ENCODE measurements around the gene STAC. TPM values are rescaled to one million over a fixed set of nuclear protein-coding genes. Genes with fewer than 3 reads are reported as not detected.
"Not testable (repeated sequence)": the region's sequence is repeated elsewhere in the genome, so short reads cannot be mapped to it uniquely, and the experiment has no call there.

Gene STAC
- total RNA-seq, 1 donor from 2014 or later = 3.9 TPM

- Histone ChIP-seq H3K27ac (no peak overlapping the region), H3K9me3 (no peaks in the 10 kb centered on the region), H3K27me3 (no peaks in the 10 kb centered on the region), H3K4me3 (no peak overlapping the region), H3K4me1 (no peaks in the 10 kb centered on the region), H3K36me3 (no peaks in the 10 kb centered on the region)
- TF ChIP-seq POLR2A (IDR thresholded peaks at IDR 0.05) (no peak), CTCF (IDR thresholded peaks at IDR 0.05) (no peak), POLR2AphosphoS5 (IDR thresholded peaks at IDR 0.05; ENCODE audit: insufficient read depth in 1 of 2, low read depth in 1 of 2) (no peak)
- DNase-seq (ENCODE audit: extremely low spot score in 2 of 2) = no peak
- intact Hi-C loops (cut with DNase I) = no loop called here
Measured at GRCh38 chr3:36451816-36452215, 71.5 kb downstream of the STAC start.

- H3K27me3 ChIP-seq; H3K9me3 ChIP-seq; intact Hi-C loops (cut with DNase I); H3K4me1 ChIP-seq; H3K27ac ChIP-seq; H3K36me3 ChIP-seq; DNase-seq (ENCODE audit: extremely low spot score in 2 of 2); H3K4me3 ChIP-seq: not testable (repeated sequence)
Measured at GRCh38 chr3:36453213-36453612, 72.9 kb downstream of the STAC start.

- H3K9me3 ChIP-seq; H3K27me3 ChIP-seq; H3K4me1 ChIP-seq; H3K27ac ChIP-seq; H3K36me3 ChIP-seq; H3K4me3 ChIP-seq; DNase-seq (ENCODE audit: extremely low spot score in 2 of 2); intact Hi-C loops (cut with DNase I): not testable (repeated sequence)
Measured at GRCh38 chr3:36453896-36454295, 73.6 kb downstream of the STAC start.

GRCh38 chr3:36455406-36455805 is 75.1 kb downstream of the STAC start:
- H3K9me3 ChIP-seq = no peaks in the 10 kb centered on the region
- no peaks in the 10 kb centered on the region for H3K36me3 ChIP-seq
- no peak for DNase-seq (ENCODE audit: extremely low spot score in 2 of 2)
- no peaks in the 10 kb centered on the region for H3K4me1 ChIP-seq
- no peak overlapping the region for H3K27ac ChIP-seq
- intact Hi-C loops (cut with DNase I) = no loop called here
- TF ChIP-seq CTCF (IDR thresholded peaks at IDR 0.05) = no peak
- TF ChIP-seq POLR2AphosphoS5 (IDR thresholded peaks at IDR 0.05; ENCODE audit: insufficient read depth in 1 of 2, low read depth in 1 of 2) = no peak
- TF ChIP-seq POLR2A (IDR thresholded peaks at IDR 0.05) = no peak
- H3K4me3 ChIP-seq = no peak overlapping the region
- H3K27me3 ChIP-seq = no peaks in the 10 kb centered on the region

GRCh38 chr3:36456784-36457183 is 76.5 kb downstream of the STAC start:
- H3K4me3 ChIP-seq = no peak overlapping the region
- TF ChIP-seq CTCF (IDR thresholded peaks at IDR 0.05) (no peak), POLR2A (IDR thresholded peaks at IDR 0.05) (no peak), POLR2AphosphoS5 (IDR thresholded peaks at IDR 0.05; ENCODE audit: insufficient read depth in 1 of 2, low read depth in 1 of 2) (no peak)
- H3K27me3 ChIP-seq = no peaks in the 10 kb centered on the region
- intact Hi-C loops (cut with DNase I) = no loop called here
- H3K27ac ChIP-seq = no peak overlapping the region
- no peaks in the 10 kb centered on the region for H3K4me1 ChIP-seq
- H3K36me3 ChIP-seq = no peaks in the 10 kb centered on the region
- DNase-seq (ENCODE audit: extremely low spot score in 2 of 2) = no peak
- H3K9me3 ChIP-seq = no peaks in the 10 kb centered on the region

GRCh38 chr3:36457667-36458066 is 77.4 kb downstream of the STAC start:
- H3K27ac ChIP-seq = no peak overlapping the region
- no peaks in the 10 kb centered on the region for H3K9me3 ChIP-seq
- TF ChIP-seq CTCF (IDR thresholded peaks at IDR 0.05) (no peak), POLR2AphosphoS5 (IDR thresholded peaks at IDR 0.05; ENCODE audit: insufficient read depth in 1 of 2, low read depth in 1 of 2) (no peak), POLR2A (IDR thresholded peaks at IDR 0.05) (no peak)
- H3K36me3 ChIP-seq = no peaks in the 10 kb centered on the region
- intact Hi-C loops (cut with DNase I) = no loop called here
- H3K27me3 ChIP-seq = no peaks in the 10 kb centered on the region
- no peak for DNase-seq (ENCODE audit: extremely low spot score in 2 of 2)
- H3K4me3 ChIP-seq = no peak overlapping the region
- no peaks in the 10 kb centered on the region for H3K4me1 ChIP-seq

Measured in vagina (tissue), 2 donors.